ENCODE results near the gene PERM1. TPM values are rescaled to one million over a fixed set of nuclear protein-coding genes. Genes with fewer than 3 reads are reported as not detected.
"Not testable (repeated sequence)": the region's sequence is repeated elsewhere in the genome, so short reads cannot be mapped to it uniquely, and the experiment has no call there.

Gene PERM1
- total RNA-seq, 1 donor from 2014 or later: not detected

DNA sequence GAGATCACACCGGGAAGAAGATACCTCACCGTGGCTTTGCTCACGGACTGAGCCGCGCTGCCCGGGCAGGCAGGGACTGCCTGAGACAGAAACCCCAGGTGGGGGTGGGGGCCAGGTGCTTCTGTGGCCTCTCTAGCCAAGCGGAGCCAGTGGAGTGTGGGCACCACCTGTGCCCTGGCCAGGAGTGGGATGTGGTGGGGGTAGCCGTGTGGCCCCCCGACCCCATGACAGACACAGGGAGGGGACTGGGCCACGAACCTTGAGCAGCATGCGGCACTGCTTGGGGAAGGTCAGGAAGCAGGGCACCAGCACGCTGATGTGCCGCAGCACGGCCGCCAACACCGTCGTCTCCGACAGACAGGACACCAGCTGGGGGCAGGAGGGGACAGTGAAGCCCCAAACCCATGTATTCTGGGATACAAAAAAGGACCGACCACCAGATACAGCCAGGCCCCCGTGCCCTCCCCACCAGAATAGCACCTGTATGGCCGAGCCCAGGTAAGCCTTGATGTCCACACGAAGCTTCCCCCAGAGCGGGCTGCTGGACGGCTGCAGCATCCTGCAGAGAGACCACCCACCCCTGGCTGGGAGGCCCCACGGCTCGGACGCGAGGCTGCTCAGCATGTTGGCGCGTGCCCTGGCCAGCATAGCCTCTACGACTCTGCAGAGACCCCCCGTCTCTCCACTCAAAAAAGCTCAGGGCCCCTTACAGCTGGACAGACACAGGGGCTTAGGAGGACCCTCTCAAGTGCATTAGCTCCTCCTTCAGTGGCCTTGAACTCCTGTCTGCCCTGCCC lies 28.2 kb downstream of the PERM1 start:
- intact Hi-C loops (cut with micrococcal nuclease): no loop called here

DNA sequence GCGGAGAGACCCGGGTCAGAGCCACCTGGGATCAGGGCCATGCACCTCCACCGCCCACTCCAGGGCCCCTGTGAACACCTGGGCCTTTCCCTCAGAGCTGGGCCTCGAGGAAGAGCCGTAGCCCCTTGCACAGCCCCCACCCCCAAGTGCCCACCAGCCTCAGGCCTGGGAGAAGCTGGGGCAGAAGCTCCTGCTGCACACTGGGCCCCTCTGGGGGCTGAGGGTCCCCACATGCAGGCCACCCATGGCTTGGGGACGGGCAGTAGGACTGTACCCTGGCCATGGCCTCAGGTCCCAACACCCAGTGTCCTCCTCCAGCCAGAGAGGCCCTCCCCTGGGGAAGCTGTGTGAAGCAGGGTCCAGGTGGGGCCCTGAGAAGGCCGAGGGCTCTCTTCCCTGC lies 29.3 kb downstream of the PERM1 start:
- intact Hi-C loops (cut with micrococcal nuclease): no loop called here

DNA sequence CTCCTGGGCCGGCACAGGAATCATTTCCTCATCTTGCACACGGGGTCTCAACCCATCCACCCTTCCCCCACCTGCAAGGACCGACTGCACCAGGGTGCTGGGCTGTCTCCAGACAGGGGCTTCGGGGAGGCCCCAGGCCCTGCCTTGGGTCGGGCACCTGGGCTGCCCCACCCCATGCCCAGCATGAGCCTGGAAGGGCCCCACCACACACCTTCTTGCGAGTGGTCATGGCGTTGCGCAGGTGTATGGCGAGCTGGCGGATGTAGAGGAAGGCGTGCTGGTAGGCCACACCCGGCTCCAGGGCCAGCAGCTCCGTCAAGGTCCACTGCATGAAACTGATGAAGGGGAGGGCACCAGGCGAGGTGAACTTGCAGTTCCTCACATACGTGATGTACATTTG lies 29.7 kb downstream of the PERM1 start:
- intact Hi-C loops (cut with micrococcal nuclease): no loop called here

DNA sequence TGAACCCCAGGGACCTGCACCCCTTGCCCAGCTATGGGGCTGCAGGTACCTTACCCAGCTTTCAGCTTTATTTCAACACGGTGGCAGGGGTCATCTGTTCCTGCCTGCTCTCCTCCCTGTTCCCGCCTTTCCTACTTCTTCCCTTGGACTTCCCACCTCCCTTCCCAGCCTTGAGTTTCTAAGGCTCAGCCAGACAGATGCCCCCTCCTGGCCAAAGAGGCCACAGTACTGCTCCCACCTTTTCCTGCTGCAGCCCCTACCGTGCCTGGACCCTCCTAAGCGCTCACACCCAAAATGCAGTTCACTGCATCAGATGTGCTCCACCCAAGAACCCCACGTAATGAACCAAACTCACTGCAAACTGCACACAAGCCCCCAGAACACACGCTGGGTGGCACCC lies 30.5 kb downstream of the PERM1 start:
- intact Hi-C loops (cut with micrococcal nuclease): no loop called here

DNA sequence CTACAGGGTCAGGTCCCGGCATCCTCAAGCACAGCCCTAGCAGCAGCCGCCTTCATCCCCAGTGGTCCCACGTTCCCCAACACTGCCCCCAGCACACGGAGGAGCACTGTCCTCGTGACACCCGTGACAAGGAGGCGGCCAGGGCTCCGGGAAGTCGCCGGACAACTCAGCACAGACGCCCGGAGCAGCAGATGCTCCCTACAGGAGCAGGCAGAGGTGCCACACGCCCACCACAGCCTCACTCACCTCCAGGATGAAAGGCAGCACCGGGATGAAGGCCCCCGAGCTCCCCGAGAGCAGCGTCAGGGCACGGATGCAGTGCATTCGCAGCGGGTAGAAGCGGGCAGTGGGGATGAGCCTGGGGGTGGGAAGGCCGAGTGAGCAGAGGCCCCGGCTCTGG lies 31.0 kb downstream of the PERM1 start:
- intact Hi-C loops (cut with micrococcal nuclease): no loop called here

DNA sequence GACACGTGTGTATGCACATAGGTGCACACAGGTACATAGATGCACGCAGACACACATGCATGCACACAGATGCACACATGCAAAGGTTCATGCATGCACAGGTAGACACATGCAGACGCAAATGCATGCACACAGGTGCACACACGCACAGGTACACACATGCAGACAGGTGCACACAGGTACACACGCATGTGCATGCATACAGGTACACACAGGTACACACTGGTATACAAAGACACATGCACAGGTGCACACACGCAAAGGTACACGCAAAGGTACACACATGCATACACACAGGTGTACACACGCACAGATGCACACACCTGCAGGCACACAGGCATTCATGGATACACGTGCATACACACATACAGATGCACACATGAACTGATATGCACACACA lies 31.6 kb downstream of the PERM1 start:
- intact Hi-C loops (cut with micrococcal nuclease): no loop called here

DNA sequence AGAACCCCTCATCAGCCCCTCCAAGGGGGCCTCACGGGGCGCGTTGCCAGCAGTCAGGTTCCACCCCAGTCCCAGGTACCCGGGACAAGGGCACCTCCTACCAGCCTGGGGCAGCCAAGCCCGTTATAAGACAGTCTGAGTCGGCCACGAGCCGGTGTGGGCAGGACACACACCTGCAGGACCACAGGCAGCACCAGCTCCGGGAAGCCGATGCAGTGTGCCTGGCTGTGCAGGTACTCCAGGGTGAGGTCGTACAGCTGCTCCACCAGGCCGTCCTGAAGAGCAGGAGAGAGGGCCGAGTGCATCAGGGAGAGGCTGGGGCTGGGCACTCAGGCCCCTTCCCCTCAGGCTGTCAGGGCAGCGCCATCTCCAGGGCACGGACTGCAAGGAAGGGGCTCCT lies 33.9 kb downstream of the PERM1 start:
- intact Hi-C loops (cut with micrococcal nuclease): no loop called here

DNA sequence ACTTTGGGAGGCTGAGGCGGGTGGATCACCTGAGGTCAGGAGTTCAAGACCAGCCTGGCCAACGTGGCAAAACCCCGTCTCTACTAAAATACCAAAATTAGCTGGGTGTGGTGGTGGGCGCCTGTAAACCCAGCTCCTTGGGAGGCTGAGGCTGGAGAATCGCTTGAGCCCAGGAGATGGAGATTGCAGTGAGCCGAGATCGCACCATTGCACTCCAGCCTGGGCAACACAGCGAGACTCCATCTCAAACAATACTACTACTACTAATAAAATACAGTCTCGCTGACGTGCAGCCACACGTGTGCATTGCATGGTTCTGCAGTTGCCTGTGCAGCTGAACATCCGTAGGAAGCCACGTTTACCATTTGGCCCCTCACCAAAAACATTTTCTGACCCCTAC lies 35.1 kb downstream of the PERM1 start:
- intact Hi-C loops (cut with micrococcal nuclease): not testable (repeated sequence)

DNA sequence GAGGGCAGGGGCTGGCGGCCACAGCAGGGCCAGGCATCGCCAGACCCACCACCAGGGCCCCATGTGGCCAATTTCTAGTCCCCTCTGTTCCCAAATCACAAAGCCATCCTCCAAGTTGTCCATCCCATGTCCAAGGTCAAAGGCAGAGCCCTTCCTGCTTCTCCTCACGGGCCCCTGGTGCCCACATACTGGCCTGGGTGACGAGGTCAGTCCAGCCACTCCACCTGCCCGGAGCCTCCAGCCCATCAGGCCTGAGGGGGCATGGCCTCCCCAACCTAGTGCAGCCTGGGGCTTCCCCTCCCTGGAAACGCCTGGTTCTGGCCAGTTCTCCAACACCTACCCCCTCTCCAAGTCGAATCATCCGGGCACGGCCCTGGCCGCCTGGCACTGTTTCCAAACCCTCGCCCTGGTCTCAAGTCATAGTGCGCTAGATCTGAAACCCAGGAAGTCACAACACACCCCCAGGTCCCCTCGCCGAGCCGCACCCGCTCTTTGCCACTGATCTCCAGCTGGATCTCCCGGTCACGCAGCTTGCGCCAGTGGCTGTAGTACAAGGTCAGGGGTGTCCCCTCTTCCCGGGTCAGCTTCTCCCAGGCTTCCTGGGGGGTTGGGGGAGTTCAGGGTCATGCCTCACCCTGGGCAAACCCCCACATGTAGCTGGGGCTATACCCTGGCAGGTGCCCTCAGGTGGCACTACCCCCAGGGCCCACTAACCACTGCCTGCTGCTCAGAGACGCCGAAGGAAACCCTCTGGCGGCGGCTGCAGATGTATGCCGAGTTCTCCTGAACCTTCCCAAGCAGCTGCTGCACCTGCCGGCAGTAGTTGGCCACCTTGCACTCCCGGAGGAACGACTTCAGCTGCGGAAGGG lies 36.0 kb downstream of the PERM1 start:
- intact Hi-C loops (cut with micrococcal nuclease): no loop called here

DNA sequence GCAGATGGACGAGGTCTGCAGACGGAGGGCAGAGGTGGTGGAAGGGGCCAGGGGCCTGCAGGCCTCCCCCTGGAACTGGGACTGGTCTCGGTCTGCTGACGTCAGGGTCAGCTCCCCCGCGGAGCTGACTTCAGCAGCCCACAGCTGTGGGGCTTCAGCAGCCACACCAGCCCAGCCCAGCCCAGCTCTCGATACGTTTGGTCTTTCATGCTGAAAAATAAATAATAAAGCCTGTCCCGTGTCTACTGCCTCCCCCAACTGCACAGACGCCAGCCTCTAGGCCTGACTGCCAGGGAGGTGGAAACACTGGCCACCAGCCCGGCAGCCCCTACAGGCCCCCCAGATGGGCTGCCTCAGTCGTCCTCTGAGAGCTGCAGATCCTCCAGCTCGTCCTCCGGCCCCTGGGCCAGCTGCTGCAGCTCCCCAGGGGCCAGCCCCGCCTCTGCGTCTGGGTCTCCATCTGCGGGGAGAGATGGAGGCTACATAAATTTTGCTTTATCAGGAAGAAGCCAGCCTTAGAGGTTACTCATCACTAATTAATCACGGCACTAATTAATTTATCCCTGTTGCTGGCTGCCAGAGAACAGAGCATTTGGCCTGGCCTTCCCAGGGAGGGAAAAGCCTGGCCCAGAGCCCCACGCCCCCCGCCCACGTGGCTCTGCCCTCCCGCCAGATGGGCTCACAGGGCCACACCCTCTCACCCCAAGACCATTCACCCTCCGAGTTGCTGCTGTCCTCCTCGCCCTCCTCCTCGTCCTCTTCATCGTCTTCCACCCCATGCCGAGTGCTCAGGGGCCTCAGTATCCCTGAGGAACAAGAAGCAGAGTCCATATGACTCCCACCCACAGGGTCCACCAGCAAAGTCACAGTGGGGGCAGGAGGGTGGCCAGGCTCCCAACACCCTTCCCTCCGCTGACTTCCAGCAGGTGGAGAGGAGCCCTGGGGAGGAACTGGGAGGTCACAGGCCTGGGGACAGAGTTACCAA lies 37.3 kb downstream of the PERM1 start:
- intact Hi-C loops (cut with micrococcal nuclease): no loop called here

DNA sequence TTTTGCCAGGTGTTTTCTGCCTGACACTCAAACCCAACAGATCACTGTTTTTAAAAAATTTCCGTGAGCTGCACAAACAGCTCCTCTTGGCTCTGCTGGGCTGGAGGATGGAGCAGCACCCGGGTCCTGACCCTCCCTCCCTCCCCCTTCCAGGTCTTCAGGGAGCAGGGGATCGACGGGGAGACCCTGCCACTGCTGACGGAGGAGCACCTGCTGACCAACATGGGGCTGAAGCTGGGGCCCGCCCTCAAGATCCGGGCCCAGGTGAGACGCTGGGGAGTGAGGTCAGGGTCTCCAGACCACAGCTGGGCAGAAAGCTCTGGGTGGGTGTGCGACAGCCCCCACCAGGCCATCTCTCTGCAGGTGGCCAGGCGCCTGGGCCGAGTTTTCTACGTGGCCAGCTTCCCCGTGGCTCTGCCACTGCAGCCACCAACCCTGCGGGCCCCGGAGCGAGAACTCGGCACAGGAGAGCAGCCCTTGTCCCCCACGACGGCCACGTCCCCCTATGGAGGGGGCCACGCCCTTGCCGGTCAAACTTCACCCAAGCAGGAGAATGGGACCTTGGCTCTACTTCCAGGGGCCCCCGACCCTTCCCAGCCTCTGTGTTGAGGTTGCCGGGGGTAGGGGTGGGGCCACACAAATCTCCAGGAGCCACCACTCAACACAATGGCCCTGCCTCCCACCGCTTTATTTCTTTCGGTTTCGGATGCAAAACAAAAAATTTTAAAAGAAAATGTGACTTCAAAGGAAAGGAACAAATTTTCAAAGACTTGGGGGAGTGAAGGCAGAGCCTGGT lies 38.1 kb downstream of the PERM1 start:
- intact Hi-C loops (cut with micrococcal nuclease): no loop called here

DNA sequence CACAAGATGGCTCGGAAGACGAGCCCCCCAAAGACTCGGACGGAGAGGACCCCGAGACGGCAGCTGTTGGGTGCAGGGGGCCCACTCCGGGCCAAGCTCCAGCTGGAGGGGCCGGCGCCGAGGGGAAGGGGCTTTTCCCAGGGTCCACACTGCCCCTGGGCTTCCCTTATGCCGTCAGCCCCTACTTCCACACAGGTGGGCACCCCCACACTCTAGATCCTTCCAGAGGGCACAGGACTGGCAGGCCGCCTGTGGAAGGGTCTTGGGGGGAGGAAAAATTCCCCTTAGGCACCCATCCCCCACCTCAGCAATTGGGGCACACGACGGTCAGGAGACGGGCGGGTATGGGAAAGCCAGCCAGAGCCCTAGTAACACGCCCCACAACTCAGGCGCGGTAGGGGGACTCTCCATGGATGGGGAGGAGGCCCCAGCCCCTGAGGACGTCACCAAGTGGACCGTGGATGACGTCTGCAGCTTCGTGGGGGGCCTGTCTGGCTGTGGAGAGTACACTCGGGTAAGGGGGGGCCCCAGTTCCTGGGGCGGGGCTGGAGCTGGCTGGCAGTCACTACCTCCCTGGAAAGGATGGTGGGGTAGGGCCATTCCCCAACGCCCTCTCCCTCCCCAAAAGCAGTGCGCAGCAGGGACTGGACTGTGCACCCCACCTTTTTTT lies 38.9 kb downstream of the PERM1 start:
- intact Hi-C loops (cut with micrococcal nuclease): no loop called here

DNA sequence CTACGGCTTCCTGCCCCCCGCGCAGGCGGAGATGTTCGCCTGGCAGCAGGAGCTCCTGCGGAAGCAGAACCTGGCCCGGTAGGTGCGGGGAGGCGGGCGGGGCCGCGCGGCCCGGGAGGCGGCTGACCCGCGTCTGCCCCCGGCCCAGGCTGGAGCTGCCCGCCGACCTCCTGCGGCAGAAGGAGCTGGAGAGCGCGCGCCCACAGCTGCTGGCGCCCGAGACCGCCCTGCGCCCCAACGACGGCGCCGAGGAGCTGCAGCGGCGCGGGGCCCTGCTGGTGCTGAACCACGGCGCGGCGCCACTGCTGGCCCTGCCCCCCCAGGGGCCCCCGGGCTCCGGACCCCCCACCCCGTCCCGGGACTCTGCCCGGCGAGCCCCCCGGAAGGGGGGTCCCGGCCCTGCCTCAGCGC lies 39.5 kb downstream of the PERM1 start:
- intact Hi-C loops (cut with micrococcal nuclease): no loop called here

DNA sequence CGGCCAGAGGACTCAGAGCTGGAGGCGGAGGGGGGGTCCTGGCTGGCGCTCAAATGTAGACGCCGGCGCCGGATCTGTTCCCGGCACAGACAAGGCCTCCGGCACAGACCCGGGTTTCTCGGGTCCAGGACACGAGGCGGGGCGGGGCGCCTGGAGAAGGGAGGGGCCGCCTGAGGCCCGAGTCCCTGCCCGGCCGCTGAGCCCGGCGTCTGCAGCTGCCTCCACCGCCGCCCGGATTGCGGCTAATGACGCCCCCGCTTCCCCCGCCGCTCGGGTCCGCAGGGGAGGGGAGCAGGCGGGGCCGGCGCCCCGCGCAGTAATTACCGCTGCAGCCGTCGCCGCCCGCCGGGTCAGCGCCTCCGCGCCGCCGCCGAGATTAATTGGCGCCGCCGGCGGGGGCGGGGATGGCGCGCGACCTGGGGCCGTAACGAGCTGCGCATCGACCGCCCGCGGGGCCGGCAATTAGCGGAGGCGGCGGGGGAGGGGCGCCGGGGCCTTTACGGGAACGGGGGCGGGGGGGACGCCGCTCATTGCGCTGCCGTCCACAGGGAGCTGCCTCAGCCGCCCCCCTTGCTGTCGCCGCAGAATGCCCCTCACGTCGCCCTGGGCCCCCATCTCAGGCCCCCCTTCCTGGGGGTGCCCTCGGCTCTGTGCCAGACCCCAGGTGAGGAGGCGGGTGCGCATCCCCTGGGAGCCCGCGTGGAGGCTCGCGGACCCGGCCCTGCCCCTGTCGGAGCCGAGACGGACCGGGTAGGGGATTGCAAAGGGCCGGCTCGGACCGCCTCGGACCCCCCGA lies 40.1 kb downstream of the PERM1 start:
- intact Hi-C loops (cut with micrococcal nuclease): no loop called here

DNA sequence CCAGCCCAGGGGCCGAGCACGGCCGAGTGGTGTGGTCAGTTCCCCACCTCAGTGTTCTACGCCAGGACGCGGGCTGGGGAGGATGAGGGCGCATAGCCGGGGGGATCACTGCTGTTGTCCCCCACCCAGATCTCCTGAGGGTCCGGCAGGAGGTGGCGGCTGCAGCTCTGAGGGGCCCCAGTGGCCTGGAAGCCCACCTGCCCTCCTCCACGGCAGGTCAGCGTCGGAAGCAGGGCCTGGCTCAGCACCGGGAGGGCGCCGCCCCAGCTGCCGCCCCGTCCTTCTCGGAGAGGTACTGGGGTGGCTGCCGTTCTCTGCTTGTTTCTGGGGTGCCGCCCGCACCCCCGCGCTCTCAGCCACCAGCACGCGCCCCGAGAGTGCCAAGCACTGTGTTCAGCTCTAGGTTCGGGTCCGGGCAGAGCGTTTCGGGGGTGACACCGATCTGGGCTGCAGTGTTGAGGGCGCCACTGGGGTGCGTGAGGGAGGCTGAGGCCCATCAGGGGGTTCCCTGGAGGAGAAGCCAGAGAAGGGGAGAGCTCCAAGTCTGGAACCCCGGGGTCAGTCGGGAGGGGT lies 40.8 kb downstream of the PERM1 start:
- intact Hi-C loops (cut with micrococcal nuclease): no loop called here

DNA sequence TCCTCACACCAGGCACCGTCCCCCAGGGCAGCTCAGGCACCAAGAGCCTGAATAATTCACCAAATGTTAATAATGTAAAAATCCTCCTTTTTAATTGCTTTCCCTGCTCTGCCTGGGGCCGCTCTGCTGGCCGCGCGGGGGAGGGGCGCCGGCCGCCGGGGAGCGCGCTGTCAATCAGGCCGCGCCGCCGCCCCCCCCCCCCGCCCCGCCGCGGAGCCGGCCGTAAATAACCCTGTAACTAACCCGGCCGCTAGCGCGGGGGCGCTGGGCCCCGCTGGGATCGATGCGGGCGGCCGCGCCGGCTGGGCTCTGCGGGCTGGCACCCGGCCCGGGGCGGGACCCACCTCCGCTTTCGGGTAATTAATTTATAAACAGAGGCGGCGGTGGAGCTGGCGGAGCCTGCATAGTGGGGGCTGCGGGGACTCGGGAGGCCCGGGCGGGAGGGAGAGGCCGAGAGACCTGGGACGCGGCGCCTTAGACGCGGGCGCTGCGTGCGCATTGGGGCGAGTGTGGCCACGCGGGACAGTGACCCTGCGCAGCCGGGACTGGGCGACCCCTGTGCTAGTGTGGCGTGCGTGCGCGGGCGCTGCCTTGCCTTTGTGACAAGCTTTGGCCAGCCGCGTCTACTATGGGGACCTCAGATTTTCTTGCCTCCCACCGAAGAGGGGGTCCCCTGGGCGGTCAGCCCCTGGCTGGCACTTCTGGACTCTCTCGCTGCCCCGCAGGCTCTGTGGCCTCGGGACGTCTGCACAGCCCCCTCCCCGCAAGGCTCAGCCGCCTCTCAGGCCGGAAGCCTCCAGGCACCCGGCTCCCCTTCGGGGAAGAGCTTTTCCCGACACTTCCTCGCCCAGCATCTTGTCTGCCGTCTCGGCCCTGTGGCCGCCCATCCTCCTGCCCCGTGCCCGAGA lies 41.5 kb downstream of the PERM1 start:
- intact Hi-C loops (cut with micrococcal nuclease): no loop called here

DNA sequence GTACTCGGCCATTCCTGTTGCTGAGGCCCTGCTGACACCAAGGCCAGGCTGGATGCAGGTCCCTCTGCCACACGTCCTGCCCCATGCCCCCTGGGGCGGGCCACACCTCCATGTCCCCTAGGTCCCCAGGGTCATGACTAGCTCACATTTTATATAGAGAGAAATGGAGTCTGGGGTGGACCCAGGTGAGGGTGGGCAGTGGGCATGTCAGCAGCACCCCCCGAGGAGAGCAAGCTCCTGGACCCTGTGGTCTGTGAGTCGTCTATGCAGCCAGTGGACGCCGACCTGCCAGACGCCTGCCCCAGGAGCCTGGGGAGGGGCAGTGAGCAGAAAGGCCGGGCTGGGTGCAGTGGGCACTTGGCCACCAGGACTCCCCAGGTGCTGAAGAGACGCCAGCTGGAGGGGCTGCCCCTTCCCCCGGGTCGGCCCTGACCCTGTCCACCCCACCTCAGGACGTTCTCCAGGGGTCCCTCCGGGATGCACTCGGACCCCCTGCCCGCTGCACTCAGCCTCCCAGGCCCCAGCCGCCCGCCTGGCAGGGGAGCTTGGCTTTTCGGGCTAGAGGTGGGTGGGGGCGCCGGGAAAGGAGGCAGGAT lies 42.3 kb downstream of the PERM1 start:
- intact Hi-C loops (cut with micrococcal nuclease): no loop called here

Measured in T-helper 1 cell treated with Interleukin-12 subunit alpha and Interleukin-12 subunit beta and Interleukin-4 antibody, amounts not matched to agents 30 ng/mL and 1 ng/mL, for 36 hours (primary cell).